Spleen (tissue), 11 donors: Measurements from ENCODE around the gene RAET1G. TPM values are rescaled to one million over a fixed set of nuclear protein-coding genes. Genes with fewer than 3 reads are reported as not detected.
"Not testable (repeated sequence)": the region's sequence is repeated elsewhere in the genome, so short reads cannot be mapped to it uniquely, and the experiment has no call there.

Experiments
- DNase-seq: peaks from one replicate; pipeline ENCODE4 v3.0.0-alpha.2; 2020
- H3K27ac ChIP-seq, 8 donors: fragments of 200-600 bp; sonication (generic) in 7 of 8; 1 replicate in 4 of 8; 2 replicates in 4 of 8; pipeline versions ENCODE4 v1.5.0 to v1.8.0; 2016 to 2021; ENCODE audit warnings: inconsistent platforms in 4 of 8, mild to moderate bottlenecking in 4 of 8, moderate library complexity in 1 of 8
- H3K27me3 ChIP-seq, 7 donors: fragments of 200-600 bp; sonication (generic) in 6 of 7; replicated peaks in 1 of 7; 1 replicate in 4 of 7; 2 replicates in 3 of 7; pipeline versions ENCODE4 v1.5.0 to v1.8.0; 2016 to 2021; ENCODE audit warnings: inconsistent platforms in 3 of 7, mild to moderate bottlenecking in 1 of 7
- H3K36me3 ChIP-seq, 6 donors: fragments of 200-600 bp; sonication (generic) in 5 of 6; 1 replicate in 4 of 6; 2 replicates in 2 of 6; pipeline versions ENCODE4 v1.5.0 to v1.8.0; 2016 to 2021; ENCODE audit warnings: inconsistent platforms in 2 of 6
- H3K4me1 ChIP-seq, 6 donors: fragments of 200-600 bp; sonication (generic) in 5 of 6; 1 replicate in 3 of 6; 2 replicates in 3 of 6; pipeline versions ENCODE4 v1.5.0 to v1.8.0; 2016 to 2021; ENCODE audit warnings: inconsistent platforms in 3 of 6
- H3K4me3 ChIP-seq, 8 donors: fragments of 200-600 bp; sonication (generic) in 7 of 8; 1 replicate in 4 of 8; 2 replicates in 4 of 8; pipeline versions ENCODE4 v1.5.0 to v1.8.0; 2016 to 2021; ENCODE audit warnings: inconsistent platforms in 4 of 8, mild to moderate bottlenecking in 4 of 8, moderate library complexity in 2 of 8
- H3K9me3 ChIP-seq, 8 donors: fragments of 200-600 bp; sonication (generic) in 7 of 8; 1 replicate in 4 of 8; 2 replicates in 4 of 8; pipeline versions ENCODE4 v1.5.0 to v1.8.0; 2016 to 2021; ENCODE audit warnings: inconsistent platforms in 4 of 8
- POLR2A ChIP-seq, 3 donors: fragments of 450-650 bp; IDR thresholded peaks; one replicate each; pipeline ENCODE4 v1.5.1; 2017; ENCODE audit warnings: antibody characterized with exemption in 3 of 3, mild to moderate bottlenecking in 1 of 3
- POLR2AphosphoS5 ChIP-seq, 3 donors: sonication (generic); formaldehyde crosslinking; IDR thresholded peaks; one replicate each; pipeline ENCODE4 v1.5.1; 2017; ENCODE audit warnings: antibody characterized with exemption in 3 of 3
- WGBS, 5 donors: extraction: QIAGEN DNeasy Blood & Tissue Kit in 3 of 5; methylation state at CpG; one replicate each; pipeline versions ENCODE4 v1.1.5 to v1.1.7; 2013 to 2018; 5-methylcytosine and 5-hydroxymethylcytosine counted together
- intact Hi-C: fragments of 100-400 bp; cut with DNase I; formaldehyde crosslinking; loops from one replicate; pipeline ENCODE4 v1.15.0; 2023; ENCODE audit warnings: low total_unique reads
- polyA plus RNA-seq, 3 donors: library from polyadenylated mRNA; stranded (reverse); fragments of 200-250 nt; gene quantifications; one replicate each; pipeline ENCODE4 v1.2.1, GENCODE V29; 2013
- total RNA-seq, 7 donors: library from RNA; depleted of rRNA in 3 of 7; stranded (reverse); fragments of >200 nt in 3 of 7; fragmentation: NEBNext Ultra II Directional in 4 of 7; extraction: Animal tissue kit (Norgen Biotek cat#: 25700) in 4 of 7; gene quantifications; one replicate each; pipeline versions ENCODE4 v1.1.0 to v1.2.1, GENCODE V29; 2016 to 2021
- TF ChIP-seq, protein P1 (sequence below), 11 experiments: fragments of 200-600 bp in 7 of 11; fragments of 450-650 bp in 4 of 11; sonication (generic) in 4 of 11; IDR thresholded peaks in 8 of 11; conservative IDR thresholded peaks in 3 of 11; 1 replicate in 7 of 11; 2 replicates in 4 of 11; pipeline versions ENCODE4 v1.4.0 to v1.8.0; 2016 to 2021; ENCODE audit warnings: antibody characterized with exemption in 11 of 11, inconsistent platforms in 4 of 11, mild to moderate bottlenecking in 1 of 11
- donor health status: healthy with polysubstance abuse.
- donor health status: DM: no; HTN: no; CAD: no; lungs with moderate emphysema.
- donor health status: DM: no; HTN: no; CAD: no.
- donor health status: Bipolar disorder and iron deficiency.
- donor health status: healthy.
- donor health status: DM: no; HTN: no; CAD: no.
- donor health status: DM: yes; HTN: yes; CAD: no.

Gene RAET1G
- total and polyA plus RNA-seq, 10 donors: 0.09 to 1.2 TPM; not detected in 8

DNA sequence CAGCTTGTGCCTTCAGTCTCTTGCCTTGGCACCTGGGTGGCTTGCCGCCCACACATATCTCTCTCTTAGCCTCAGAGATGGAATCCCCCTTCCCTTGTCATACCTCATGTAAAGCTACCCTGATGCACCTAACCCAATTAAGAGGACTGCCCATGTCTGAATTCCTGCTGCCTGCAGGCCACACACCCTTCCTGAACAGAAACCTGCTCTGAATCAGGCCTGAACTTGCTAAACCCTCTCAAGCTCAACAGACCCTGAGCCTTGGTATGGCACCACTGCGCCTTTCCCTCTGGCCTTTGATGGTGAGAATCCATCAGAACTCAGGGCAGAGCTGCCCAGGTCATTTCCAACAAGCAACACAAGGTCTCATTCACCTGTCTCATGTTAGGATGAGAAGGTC is 5.2 kb downstream of the RAET1G start:
- Histone ChIP-seq H3K4me1 (peaks cover 0 to 6% (median 3%) of the 10 kb centered on the region in 6 donors), H3K27me3 (peaks cover 0 to 36% (median 6%) of the 10 kb centered on the region in 7 donors), H3K36me3 (no peaks in the 10 kb centered on the region), H3K27ac (no peak overlapping the region), H3K4me3 (no peak overlapping the region), H3K9me3 (no peaks in the 10 kb centered on the region)
- TF ChIP-seq POLR2A (IDR thresholded peaks at IDR 0.05) (no peak), POLR2AphosphoS5 (IDR thresholded peaks at IDR 0.05) (no peak)
- TF ChIP-seq, protein P1, sequence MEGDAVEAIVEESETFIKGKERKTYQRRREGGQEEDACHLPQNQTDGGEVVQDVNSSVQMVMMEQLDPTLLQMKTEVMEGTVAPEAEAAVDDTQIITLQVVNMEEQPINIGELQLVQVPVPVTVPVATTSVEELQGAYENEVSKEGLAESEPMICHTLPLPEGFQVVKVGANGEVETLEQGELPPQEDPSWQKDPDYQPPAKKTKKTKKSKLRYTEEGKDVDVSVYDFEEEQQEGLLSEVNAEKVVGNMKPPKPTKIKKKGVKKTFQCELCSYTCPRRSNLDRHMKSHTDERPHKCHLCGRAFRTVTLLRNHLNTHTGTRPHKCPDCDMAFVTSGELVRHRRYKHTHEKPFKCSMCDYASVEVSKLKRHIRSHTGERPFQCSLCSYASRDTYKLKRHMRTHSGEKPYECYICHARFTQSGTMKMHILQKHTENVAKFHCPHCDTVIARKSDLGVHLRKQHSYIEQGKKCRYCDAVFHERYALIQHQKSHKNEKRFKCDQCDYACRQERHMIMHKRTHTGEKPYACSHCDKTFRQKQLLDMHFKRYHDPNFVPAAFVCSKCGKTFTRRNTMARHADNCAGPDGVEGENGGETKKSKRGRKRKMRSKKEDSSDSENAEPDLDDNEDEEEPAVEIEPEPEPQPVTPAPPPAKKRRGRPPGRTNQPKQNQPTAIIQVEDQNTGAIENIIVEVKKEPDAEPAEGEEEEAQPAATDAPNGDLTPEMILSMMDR (IDR thresholded peaks at IDR 0.05 in 8 of 11, conservative IDR thresholded peaks at IDR 0.05 in 3 of 11): no peak
- 77 to 94% (median 89%) methylated on average over 2 of the region's 2 CpGs for WGBS, 5 donors
- DNase-seq: peak; percentile 19
- intact Hi-C loops: no loop called here

DNA sequence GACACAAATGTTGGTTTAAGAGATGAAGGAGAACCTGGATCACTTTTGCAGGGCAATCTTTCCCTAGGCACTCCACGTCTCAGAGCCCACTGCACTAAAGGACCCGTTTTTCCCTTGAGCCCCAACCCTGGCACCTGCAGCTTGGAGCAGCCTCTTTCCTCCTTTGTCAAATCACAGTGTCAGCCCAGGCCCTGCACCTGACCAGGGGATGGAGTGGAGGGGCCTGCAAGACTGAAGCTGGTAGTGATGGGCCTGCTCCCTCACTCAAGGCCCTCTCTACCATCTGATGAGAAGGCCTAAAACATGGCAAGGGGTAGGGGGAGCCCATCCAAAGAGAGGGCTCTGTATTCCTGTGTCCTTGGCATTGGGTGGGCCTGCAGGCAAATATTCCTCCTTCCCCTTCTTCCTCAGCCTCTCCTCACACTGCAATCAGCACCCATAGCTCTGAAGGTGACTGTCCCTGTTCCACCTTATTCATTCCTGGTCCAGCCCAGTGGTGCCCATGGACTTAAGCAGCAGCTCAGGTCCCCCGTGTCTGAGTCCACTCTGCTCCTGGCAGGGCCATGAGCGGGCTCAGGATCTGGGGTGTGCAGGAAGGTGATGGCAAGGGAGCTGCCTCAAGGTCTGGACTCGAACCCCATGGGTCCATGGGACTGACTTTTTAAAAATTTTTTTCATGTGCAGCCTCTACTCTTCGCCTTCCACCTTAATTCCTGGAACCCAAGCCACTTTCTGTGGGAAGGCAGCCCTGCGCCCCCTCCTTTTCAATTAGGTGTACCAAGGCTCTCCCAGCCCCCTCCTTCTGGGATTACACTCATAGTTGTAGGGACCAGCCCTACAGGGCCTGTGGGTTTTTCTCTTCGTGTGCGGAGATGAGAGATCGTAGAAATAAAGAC is 6.7 kb downstream of the RAET1G start:
- Histone ChIP-seq H3K27ac (no peak overlapping the region), H3K4me3 (no peak overlapping the region), H3K36me3 (no peaks in the 10 kb centered on the region), H3K9me3 (no peaks in the 10 kb centered on the region), H3K27me3 (peaks cover 0 to 26% (median 0%) of the 10 kb centered on the region in 7 donors), H3K4me1 (no peaks in the 10 kb centered on the region)
- WGBS, 5 donors: 75 to 90% (median 88%) methylated on average over 10 of the region's 10 CpGs
- DNase-seq: peak; percentile 64
- intact Hi-C loops: no loop called here
- no peak for TF ChIP-seq POLR2AphosphoS5 (IDR thresholded peaks at IDR 0.05)

DNA sequence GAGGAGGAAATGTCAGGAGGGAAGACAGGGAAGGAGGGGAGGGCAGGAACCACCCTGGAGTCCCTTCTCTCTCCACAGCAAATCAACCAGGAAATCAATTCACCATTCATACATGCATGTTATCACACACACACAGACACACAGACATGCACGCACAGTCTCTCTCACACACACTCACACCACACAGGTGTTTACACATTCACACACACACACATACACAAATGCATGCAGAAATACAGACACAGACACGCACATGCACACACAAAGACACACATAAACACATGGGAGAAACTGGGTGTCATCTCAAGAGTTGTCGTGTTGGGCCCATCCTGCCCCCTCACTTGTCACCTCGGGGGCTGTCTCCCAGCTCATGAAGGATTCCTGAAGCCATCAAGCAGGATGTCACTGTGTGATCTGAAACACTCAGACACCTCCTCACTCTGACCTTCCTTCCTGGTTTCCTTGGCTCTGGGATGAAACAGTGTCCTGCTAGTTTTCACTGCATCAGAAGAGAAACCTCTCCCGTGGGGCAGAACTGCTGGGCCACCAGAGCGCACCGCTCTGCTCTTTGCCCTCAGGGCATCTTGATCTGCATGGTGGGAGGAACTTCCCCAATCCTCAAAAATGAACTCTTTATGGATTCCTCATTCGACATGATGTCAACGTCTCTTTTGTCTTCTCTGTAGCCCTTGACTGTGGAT is 9.2 kb downstream of the RAET1G start:
- TF ChIP-seq, protein P1 (IDR thresholded peaks at IDR 0.05 in 8 of 11, conservative IDR thresholded peaks at IDR 0.05 in 3 of 11): no peak
- TF ChIP-seq POLR2A (IDR thresholded peaks at IDR 0.05) (no peak), POLR2AphosphoS5 (IDR thresholded peaks at IDR 0.05) (no peak)
- H3K36me3 ChIP-seq: no peaks in the 10 kb centered on the region
- no peaks in the 10 kb centered on the region for H3K4me1 ChIP-seq
- intact Hi-C loops: no loop called here
- DNase-seq: no peak
- 59 to 70% (median 64%) methylated on average over 9 of the region's 9 CpGs for WGBS, 5 donors
- no peak overlapping the region for H3K4me3 ChIP-seq
- H3K9me3 ChIP-seq: peaks cover 0 to 10% (median 5%) of the 10 kb centered on the region in 8 donors
- H3K27me3 ChIP-seq: peaks cover 0 to 27% (median 0%) of the 10 kb centered on the region in 7 donors
- H3K27ac ChIP-seq: no peak overlapping the region

DNA sequence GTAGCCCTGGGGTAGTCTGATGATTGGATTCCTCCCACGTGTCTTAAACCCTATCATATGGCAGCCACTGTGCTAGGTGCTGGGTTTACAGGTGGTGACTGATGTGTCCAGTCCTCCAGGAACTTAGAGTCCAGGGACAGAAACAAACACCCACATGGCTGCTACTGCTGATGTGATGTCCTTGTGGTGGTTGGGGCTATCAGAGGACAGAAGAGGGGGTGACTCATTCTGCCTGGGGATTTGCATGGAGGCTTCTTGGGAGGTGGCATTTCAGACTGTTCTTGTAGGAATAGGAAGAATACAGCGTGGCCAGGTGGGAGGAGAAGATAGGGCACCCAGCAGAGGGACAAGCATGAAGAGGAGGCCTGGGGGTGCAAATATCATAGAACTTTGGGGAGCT is 9.8 kb downstream of the RAET1G start:
- 64 to 77% (median 66%) methylated on average over 2 of the region's 2 CpGs for WGBS, 5 donors
- intact Hi-C loops: no loop called here
- no peak for DNase-seq
- H3K4me1 ChIP-seq: no peaks in the 10 kb centered on the region
- no peak overlapping the region for H3K4me3 ChIP-seq
- peaks cover 0 to 27% (median 0%) of the 10 kb centered on the region in 7 donors for H3K27me3 ChIP-seq
- no peaks in the 10 kb centered on the region for H3K36me3 ChIP-seq
- H3K9me3 ChIP-seq: peaks cover 0 to 16% (median 11%) of the 10 kb centered on the region in 8 donors
- no peak overlapping the region for H3K27ac ChIP-seq
- no peak for TF ChIP-seq POLR2AphosphoS5 (IDR thresholded peaks at IDR 0.05)

DNA sequence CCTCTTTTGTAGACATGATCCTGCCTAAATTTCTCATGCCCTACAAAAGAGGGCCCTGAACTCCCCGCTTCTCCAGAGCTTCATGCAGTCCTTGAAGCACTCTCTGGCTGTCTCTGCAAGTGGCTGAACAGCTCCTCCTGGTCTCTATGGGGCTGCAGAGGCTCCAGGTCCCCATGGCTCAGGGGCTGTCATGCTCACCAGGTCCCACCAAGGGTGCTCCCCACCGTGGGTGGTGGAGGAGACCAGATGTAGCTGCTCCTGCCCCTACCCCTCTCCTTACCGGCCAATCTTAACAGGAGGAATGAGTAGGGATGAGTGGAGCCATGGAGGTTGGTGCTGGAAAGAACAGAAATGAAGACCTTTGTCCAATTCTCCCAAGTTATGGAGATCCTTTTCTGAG is 10.2 kb downstream of the RAET1G start:
- 46 to 83% (median 79%) methylated on average over 3 of the region's 3 CpGs for WGBS, 5 donors
- DNase-seq: peak; percentile 32

More for the DNA sequence above, 10.2 kb downstream of the RAET1G start:
- H3K27me3 ChIP-seq: peaks cover 0 to 27% (median 0%) of the 10 kb centered on the region in 7 donors
- H3K9me3 ChIP-seq: peaks cover 0 to 20% (median 15%) of the 10 kb centered on the region in 8 donors
- intact Hi-C loops, H3K4me3 ChIP-seq, H3K27ac ChIP-seq, H3K36me3 ChIP-seq, H3K4me1 ChIP-seq: not testable (repeated sequence)
